Measurements from ENCODE around the gene GLCCI1.

Gene GLCCI1

GRCh38 chr7:7978860-7979259 lies 10.3 kb downstream of the GLCCI1 start:
- no peak overlapping the region for H3K9ac ChIP-seq (ENCODE audit: insufficient read length, low read depth)
- TF ChIP-seq ZNF274 (IDR thresholded peaks at IDR 0.05; ENCODE audit: low read depth, low read length) (no peak), SUZ12 (IDR thresholded peaks at IDR 0.05; ENCODE audit: extremely low read depth, insufficient read depth, insufficient read length) (no peak), YY1 (IDR thresholded peaks at IDR 0.05; ENCODE audit: insufficient read depth, insufficient read length) (no peak)
- no peaks in the 10 kb centered on the region for H3K9me3 ChIP-seq (ENCODE audit: insufficient read depth, low read length)
- H3K36me3 ChIP-seq (ENCODE audit: insufficient read depth, insufficient read length, low read length): no peaks in the 10 kb centered on the region
- H3K27me3 ChIP-seq (ENCODE audit: insufficient read depth, insufficient read length): no peaks in the 10 kb centered on the region
- DNase-seq (ENCODE audit: low read depth, low spot score): no peak
- H3K4me3 ChIP-seq (ENCODE audit: insufficient read length, low read depth): no peak overlapping the region
- no peaks in the 10 kb centered on the region for H3K4me1 ChIP-seq (ENCODE audit: insufficient read depth, insufficient read length)

GRCh38 chr7:7979558-7979957 lies 11.0 kb downstream of the GLCCI1 start:
- no peak for TF ChIP-seq SUZ12 (IDR thresholded peaks at IDR 0.05; ENCODE audit: extremely low read depth, insufficient read depth, insufficient read length)
- TF ChIP-seq ZNF274 (IDR thresholded peaks at IDR 0.05; ENCODE audit: low read depth, low read length): no peak
- no peak overlapping the region for H3K4me3 ChIP-seq (ENCODE audit: insufficient read length, low read depth)

GRCh38 chr7:7980134-7980533 lies 11.5 kb downstream of the GLCCI1 start:
- no peak overlapping the region for H3K4me3 ChIP-seq (ENCODE audit: insufficient read length, low read depth)
- no peak for DNase-seq (ENCODE audit: low read depth, low spot score)
- H3K36me3 ChIP-seq (ENCODE audit: insufficient read depth, insufficient read length, low read length): no peaks in the 10 kb centered on the region
- no peaks in the 10 kb centered on the region for H3K9me3 ChIP-seq (ENCODE audit: insufficient read depth, low read length)
- no peaks in the 10 kb centered on the region for H3K27me3 ChIP-seq (ENCODE audit: insufficient read depth, insufficient read length)
- H3K9ac ChIP-seq (ENCODE audit: insufficient read length, low read depth): no peak overlapping the region
- TF ChIP-seq ZNF274 (IDR thresholded peaks at IDR 0.05; ENCODE audit: low read depth, low read length): no peak
- no peak for TF ChIP-seq SUZ12 (IDR thresholded peaks at IDR 0.05; ENCODE audit: extremely low read depth, insufficient read depth, insufficient read length)
- no peak for TF ChIP-seq YY1 (IDR thresholded peaks at IDR 0.05; ENCODE audit: insufficient read depth, insufficient read length)
- no peaks in the 10 kb centered on the region for H3K4me1 ChIP-seq (ENCODE audit: insufficient read depth, insufficient read length)

More at GRCh38 chr7:7979558-7979957, 11.0 kb downstream of the GLCCI1 start:
- H3K4me1 ChIP-seq (ENCODE audit: insufficient read depth, insufficient read length): no peaks in the 10 kb centered on the region
- no peak overlapping the region for H3K9ac ChIP-seq (ENCODE audit: insufficient read length, low read depth)
- no peaks in the 10 kb centered on the region for H3K36me3 ChIP-seq (ENCODE audit: insufficient read depth, insufficient read length, low read length)
- no peaks in the 10 kb centered on the region for H3K9me3 ChIP-seq (ENCODE audit: insufficient read depth, low read length)
- H3K27me3 ChIP-seq (ENCODE audit: insufficient read depth, insufficient read length): no peaks in the 10 kb centered on the region
- DNase-seq (ENCODE audit: low read depth, low spot score): no peak

GRCh38 chr7:7982904-7983303 lies 14.3 kb downstream of the GLCCI1 start:
- no peaks in the 10 kb centered on the region for H3K36me3 ChIP-seq (ENCODE audit: insufficient read depth, insufficient read length, low read length)
- no peak for DNase-seq (ENCODE audit: low read depth, low spot score)
- H3K4me3 ChIP-seq (ENCODE audit: insufficient read length, low read depth): no peak overlapping the region
- H3K9ac ChIP-seq (ENCODE audit: insufficient read length, low read depth): no peak overlapping the region
- H3K9me3 ChIP-seq (ENCODE audit: insufficient read depth, low read length): no peaks in the 10 kb centered on the region
- no peaks in the 10 kb centered on the region for H3K4me1 ChIP-seq (ENCODE audit: insufficient read depth, insufficient read length)
- H3K27me3 ChIP-seq (ENCODE audit: insufficient read depth, insufficient read length): no peaks in the 10 kb centered on the region
- TF ChIP-seq YY1 (IDR thresholded peaks at IDR 0.05; ENCODE audit: insufficient read depth, insufficient read length) (no peak), ZNF274 (IDR thresholded peaks at IDR 0.05; ENCODE audit: low read depth, low read length) (no peak)

GRCh38 chr7:7984424-7984823 lies 15.8 kb downstream of the GLCCI1 start:
- Histone ChIP-seq H3K4me1 (ENCODE audit: insufficient read depth, insufficient read length) (no peaks in the 10 kb centered on the region), H3K9me3 (ENCODE audit: insufficient read depth, low read length) (no peaks in the 10 kb centered on the region), H3K9ac (ENCODE audit: insufficient read length, low read depth) (no peak overlapping the region), H3K4me3 (ENCODE audit: insufficient read length, low read depth) (no peak overlapping the region), H3K36me3 (ENCODE audit: insufficient read depth, insufficient read length, low read length) (no peaks in the 10 kb centered on the region), H3K27me3 (ENCODE audit: insufficient read depth, insufficient read length) (no peaks in the 10 kb centered on the region)
- TF ChIP-seq YY1 (IDR thresholded peaks at IDR 0.05; ENCODE audit: insufficient read depth, insufficient read length) (no peak), ZNF274 (IDR thresholded peaks at IDR 0.05; ENCODE audit: low read depth, low read length) (no peak), SUZ12 (IDR thresholded peaks at IDR 0.05; ENCODE audit: extremely low read depth, insufficient read depth, insufficient read length) (no peak)
- no peak for DNase-seq (ENCODE audit: low read depth, low spot score)

- Histone ChIP-seq H3K9ac (ENCODE audit: insufficient read length, low read depth) (no peak overlapping the region), H3K36me3 (ENCODE audit: insufficient read depth, insufficient read length, low read length) (no peaks in the 10 kb centered on the region), H3K27me3 (ENCODE audit: insufficient read depth, insufficient read length) (no peaks in the 10 kb centered on the region), H3K4me1 (ENCODE audit: insufficient read depth, insufficient read length) (no peaks in the 10 kb centered on the region), H3K9me3 (ENCODE audit: insufficient read depth, low read length) (peaks cover 12% of the 10 kb centered on the region), H3K4me3 (ENCODE audit: insufficient read length, low read depth) (no peak overlapping the region)
- DNase-seq (ENCODE audit: low read depth, low spot score): no peak
- no peak for TF ChIP-seq ZNF274 (IDR thresholded peaks at IDR 0.05; ENCODE audit: low read depth, low read length)
- TF ChIP-seq SUZ12 (IDR thresholded peaks at IDR 0.05; ENCODE audit: extremely low read depth, insufficient read depth, insufficient read length): no peak
- TF ChIP-seq YY1 (IDR thresholded peaks at IDR 0.05; ENCODE audit: insufficient read depth, insufficient read length): no peak
These were observed 20.1 kb downstream of the GLCCI1 start for GRCh38 chr7:7988706-7989105.

GRCh38 chr7:7989133-7989532 lies 20.5 kb downstream of the GLCCI1 start:
- Histone ChIP-seq H3K36me3 (ENCODE audit: insufficient read depth, insufficient read length, low read length) (no peaks in the 10 kb centered on the region), H3K27me3 (ENCODE audit: insufficient read depth, insufficient read length) (no peaks in the 10 kb centered on the region), H3K9me3 (ENCODE audit: insufficient read depth, low read length) (peaks cover 15% of the 10 kb centered on the region), H3K4me3 (ENCODE audit: insufficient read length, low read depth) (no peak overlapping the region), H3K9ac (ENCODE audit: insufficient read length, low read depth) (no peak overlapping the region), H3K4me1 (ENCODE audit: insufficient read depth, insufficient read length) (no peaks in the 10 kb centered on the region)
- TF ChIP-seq SUZ12 (IDR thresholded peaks at IDR 0.05; ENCODE audit: extremely low read depth, insufficient read depth, insufficient read length) (no peak), ZNF274 (IDR thresholded peaks at IDR 0.05; ENCODE audit: low read depth, low read length) (no peak)
- no peak for DNase-seq (ENCODE audit: low read depth, low spot score)

Measured in NT2/D1 (cell line).